ENCODE results near the gene PURB.

The PURB gene

DNA sequence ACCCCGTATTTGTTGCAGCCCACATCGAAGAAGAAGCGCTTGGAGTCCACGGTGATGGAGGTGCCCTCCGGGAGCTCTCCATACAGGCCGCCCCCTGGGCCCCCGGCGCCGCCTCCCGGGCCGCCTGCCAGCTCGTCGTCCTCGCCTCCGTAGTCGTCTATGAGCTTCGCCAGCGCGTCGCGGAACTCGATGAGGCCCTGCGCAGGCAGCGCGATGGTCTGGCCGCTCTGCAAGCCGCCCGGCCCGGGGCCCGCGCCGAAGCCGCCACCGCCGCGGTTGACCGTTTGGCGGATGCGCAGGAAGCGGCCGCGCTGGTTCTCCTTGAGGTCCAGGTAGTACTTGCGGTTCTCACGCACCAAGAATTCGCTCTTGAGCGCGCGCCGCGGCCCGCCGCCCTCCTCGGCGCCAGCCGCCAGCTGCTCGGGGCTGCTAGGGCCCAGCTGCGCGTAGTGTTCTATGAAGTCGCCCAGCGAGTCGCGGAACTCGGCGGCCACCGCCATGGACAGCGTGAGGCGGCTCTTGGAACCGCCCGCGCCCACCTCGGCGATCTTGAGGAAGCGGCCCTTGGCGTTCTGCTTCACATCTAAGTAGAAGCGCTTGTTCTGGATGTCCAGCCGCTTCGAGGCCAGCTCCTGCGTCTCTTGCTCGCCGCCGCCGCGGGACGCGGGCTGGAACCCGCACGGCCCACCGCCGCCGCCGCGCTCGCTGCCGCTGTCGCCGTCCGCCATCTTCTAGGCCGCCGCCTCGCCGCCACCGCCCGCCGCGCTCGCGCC, 523 bp downstream of the PURB start:
- CTCF ChIA-PET: interaction anchor here (0.7 to 1.6 kb wide), 2 partner anchors 27 to 165 kb away, joined by 4 to 6 read pairs; no protein-coding TSS in a partner anchor
- DNase-seq (ENCODE audit: low spot score): no peak
- TF ChIP-seq, protein P1, sequence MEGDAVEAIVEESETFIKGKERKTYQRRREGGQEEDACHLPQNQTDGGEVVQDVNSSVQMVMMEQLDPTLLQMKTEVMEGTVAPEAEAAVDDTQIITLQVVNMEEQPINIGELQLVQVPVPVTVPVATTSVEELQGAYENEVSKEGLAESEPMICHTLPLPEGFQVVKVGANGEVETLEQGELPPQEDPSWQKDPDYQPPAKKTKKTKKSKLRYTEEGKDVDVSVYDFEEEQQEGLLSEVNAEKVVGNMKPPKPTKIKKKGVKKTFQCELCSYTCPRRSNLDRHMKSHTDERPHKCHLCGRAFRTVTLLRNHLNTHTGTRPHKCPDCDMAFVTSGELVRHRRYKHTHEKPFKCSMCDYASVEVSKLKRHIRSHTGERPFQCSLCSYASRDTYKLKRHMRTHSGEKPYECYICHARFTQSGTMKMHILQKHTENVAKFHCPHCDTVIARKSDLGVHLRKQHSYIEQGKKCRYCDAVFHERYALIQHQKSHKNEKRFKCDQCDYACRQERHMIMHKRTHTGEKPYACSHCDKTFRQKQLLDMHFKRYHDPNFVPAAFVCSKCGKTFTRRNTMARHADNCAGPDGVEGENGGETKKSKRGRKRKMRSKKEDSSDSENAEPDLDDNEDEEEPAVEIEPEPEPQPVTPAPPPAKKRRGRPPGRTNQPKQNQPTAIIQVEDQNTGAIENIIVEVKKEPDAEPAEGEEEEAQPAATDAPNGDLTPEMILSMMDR (conservative IDR thresholded peaks at IDR 0.05; ENCODE audit: low read depth): no peak
- POLR2A ChIA-PET (ENCODE audit: low non-redundant PET): interaction anchor here (0.5 to 2.1 kb wide), 6 partner anchors 11 to 139 kb away, joined by 3 to 12 read pairs (median 4); no protein-coding TSS in a partner anchor
- H3K27ac ChIP-seq: peak overlapping the region; percentile 99

DNA sequence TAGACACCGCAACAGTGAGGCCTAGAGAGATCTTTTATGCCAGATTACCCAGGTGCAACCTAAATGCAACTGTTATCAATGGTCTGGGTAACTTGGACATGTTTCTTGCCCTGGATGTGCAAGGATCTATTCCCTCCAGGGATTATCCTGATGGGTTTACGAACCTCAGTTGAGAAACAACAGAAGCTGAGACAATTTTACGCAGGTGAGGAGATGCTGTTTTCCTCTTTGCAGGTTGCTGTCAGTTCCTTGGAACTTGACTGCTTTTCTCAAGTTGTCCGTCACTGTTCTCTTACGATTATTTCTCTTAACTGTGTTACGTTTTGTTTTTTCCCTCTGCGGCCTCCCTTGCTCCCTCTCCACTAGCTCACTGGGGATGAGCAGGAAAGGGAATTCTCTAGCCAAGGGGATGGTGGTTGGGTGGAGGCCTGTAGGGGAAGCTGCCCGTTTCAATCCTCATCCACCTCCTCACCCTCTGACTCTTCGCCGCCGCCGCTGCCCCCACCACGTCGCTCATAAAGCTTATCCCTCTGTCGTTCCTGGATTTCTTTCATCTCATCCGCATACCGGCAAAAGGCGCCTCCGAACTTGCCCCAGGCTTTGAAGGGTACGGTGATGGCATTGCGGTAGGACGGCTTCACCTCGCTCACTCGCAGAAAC, 1.2 kb downstream of the PURB start:
- H3K27ac ChIP-seq: peak overlapping the region; percentile 99
- POLR2A ChIA-PET (ENCODE audit: low non-redundant PET): interaction anchor here (0.9 to 2.1 kb wide), 3 partner anchors 11 to 37 kb away, joined by 3 to 4 read pairs (median 3); no protein-coding TSS in a partner anchor
- DNase-seq (ENCODE audit: low spot score): no peak
- CTCF ChIA-PET: interaction anchor here (0.7 to 1.6 kb wide), 2 partner anchors 26 to 166 kb away, joined by 4 to 6 read pairs; no protein-coding TSS in a partner anchor
- TF ChIP-seq, protein P1 (conservative IDR thresholded peaks at IDR 0.05; ENCODE audit: low read depth): no peak

DNA sequence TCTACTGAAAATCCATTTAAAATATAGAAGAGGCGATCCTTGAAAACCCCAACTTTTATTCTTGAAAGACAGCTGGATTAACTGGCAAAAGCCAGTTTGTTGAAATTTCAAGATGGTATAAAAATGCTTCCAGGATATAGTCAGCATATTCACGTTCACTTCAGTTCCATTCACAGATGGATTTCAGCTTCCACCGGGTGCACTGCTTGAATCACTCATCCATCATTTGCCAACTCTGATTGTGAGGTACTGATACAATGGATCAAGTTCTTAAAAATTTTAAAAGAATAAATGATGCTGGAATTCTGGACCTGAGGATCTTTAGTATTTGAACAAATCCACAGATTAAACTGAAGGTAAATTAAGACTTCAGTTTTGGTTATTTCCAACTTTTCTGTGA, 2.4 kb downstream of the PURB start:
- POLR2A ChIA-PET (ENCODE audit: low non-redundant PET): interaction anchor here (0.6 kb wide), 1 partner anchor 301 kb away, joined by 3 read pairs; no protein-coding TSS in a partner anchor
- CTCF ChIA-PET: interaction anchor here (0.6 to 0.8 kb wide), 2 partner anchors 53 to 253 kb away, joined by 3 read pairs; no protein-coding TSS in a partner anchor
- no peak overlapping the region for H3K27ac ChIP-seq
- DNase-seq (ENCODE audit: low spot score): no peak
- TF ChIP-seq, protein P1 (conservative IDR thresholded peaks at IDR 0.05; ENCODE audit: low read depth): no peak

DNA sequence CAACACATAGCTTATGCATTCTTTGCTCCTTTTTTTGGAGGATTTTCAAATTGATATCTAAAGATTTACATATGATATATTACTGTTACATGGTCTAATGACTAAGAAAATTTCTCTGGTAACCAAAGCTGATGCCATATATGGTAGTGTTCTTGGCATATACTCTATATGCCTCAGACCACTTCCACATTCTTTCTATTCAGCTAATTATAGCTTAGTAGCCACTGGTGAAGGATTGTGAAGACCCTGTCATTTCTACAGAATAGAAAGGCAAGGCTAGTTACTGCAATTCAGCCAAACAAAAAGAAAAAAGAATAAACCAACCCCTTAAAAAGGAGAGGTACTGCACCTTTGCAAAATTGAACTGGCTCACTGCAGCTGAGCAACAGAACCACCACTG, 3.7 kb downstream of the PURB start:
- CTCF ChIA-PET: interaction anchor here (0.6 to 1.4 kb wide), 3 partner anchors 14 to 255 kb away, joined by 3 to 4 read pairs (median 4); no protein-coding TSS in a partner anchor
- TF ChIP-seq, protein P1 (conservative IDR thresholded peaks at IDR 0.05; ENCODE audit: low read depth): no peak
- H3K27ac ChIP-seq: no peak overlapping the region
- POLR2A ChIA-PET (ENCODE audit: low non-redundant PET): no interaction called here
- DNase-seq (ENCODE audit: low spot score): peak; percentile 35

DNA sequence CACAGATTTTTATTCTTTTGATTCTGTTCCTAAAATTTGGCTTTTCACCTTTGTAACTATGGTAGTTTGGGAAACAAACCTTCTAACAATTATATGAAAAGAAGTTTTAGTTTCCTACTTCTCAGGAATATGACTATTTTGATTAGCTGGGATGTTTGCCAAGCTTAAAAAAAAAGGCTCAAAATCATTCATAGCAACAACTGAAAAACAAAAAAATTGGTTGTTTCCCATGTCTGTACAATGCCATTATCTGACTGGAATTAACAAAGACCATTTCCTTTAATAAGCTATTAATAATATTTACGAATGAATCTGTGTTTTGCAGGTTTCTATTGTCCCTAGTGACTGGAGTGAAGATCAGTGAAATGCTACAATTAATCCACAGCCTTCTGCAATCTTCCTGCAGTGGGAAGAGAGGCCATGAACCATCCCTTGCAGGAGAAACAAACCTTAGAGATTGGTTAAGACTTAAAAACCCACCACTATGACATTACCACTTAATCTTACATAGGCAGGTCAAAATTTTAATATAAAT, 4.2 kb downstream of the PURB start:
- TF ChIP-seq, protein P1 (conservative IDR thresholded peaks at IDR 0.05; ENCODE audit: low read depth): no peak
- DNase-seq (ENCODE audit: low spot score): no peak
- no peak overlapping the region for H3K27ac ChIP-seq
- ChIA-PET POLR2A (ENCODE audit: low non-redundant PET) (no interaction called here), CTCF (interaction anchor here (0.6 to 1.4 kb wide), 3 partner anchors 15 to 255 kb away, joined by 3 to 4 read pairs (median 4); no protein-coding TSS in a partner anchor)
